GM21515 (cell line): ENCODE measurements around the gene ACSF2.
"Not testable (repeated sequence)": the region's sequence is repeated elsewhere in the genome, so short reads cannot be mapped to it uniquely, and the experiment has no call there.

ENCODE experiments used
- ATAC-seq: cut with Tn5 transposase; IDR thresholded peaks from one replicate; pipeline ENCODE4 v1.9.1; 2021; ENCODE audit not compliant: unreplicated experiment

ACSF2 gene

GRCh38 chr17:50406578-50406977 lies 19.4 kb upstream of the ACSF2 start:
- ATAC-seq: no peak

GRCh38 chr17:50407921-50408320 lies 18.1 kb upstream of the ACSF2 start:
- no peak for ATAC-seq

GRCh38 chr17:50412188-50412732 lies 13.8 kb upstream of the ACSF2 start:
- no peak for ATAC-seq

DNA sequence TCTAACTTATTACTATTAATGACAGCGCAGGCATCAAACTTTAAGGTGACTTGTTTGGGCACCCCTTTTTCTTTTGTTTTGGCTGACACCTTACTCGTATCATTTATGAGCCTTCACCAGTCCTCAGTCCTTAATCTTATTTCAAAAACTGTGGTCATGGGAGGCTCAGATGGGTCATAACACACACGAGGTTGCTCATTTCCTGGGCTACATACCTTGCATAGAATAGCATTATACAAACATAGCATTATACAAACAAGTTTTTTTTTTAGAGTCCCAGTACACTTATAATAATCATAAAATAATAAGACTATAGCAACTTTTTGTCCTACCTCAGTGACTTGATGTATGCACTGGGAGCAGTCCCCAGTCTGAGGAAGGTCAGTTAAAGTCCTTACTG lies 11.2 kb upstream of the ACSF2 start:
- no peak for ATAC-seq

GRCh38 chr17:50419577-50419976 lies 6.4 kb upstream of the ACSF2 start:
- not testable (repeated sequence) for ATAC-seq

DNA sequence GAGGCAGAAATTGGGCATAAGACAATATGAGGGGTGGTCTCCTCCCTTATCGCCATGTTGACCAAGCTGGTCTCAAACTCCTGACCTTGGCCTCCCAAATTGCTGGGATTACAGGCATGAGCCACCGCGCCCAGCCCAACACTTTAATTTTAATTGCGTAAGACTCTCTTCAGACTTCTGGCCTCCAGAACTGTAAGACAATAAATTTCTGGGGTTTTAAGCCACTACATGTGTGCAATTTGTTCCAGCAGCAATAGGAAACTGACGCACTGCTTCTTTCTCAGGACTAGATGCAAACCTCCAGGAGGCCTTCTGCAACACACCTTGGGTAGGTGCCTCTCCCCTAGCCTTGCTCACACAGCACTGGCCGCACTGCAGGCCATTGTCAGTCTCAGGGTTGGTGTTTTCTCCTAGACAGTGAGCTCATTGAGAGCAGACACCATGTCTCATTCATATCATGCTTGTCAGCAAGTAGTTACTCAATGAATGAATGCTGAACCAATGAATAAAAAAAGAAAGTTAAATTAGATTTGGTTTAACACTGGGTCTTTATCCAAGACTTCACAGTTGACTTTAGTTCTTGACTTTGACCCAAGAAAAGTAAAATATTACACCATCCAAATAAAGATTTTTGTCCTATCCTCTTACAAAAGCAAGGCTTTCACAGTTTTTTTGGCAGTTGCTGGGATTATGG lies 5.5 kb upstream of the ACSF2 start:
- ATAC-seq: no peak

GRCh38 chr17:50421308-50422051 lies 4.5 kb upstream of the ACSF2 start:
- ATAC-seq: no peak

- no peak for ATAC-seq
Measured at GRCh38 chr17:50422738-50423137, 3.3 kb upstream of the ACSF2 start.

DNA sequence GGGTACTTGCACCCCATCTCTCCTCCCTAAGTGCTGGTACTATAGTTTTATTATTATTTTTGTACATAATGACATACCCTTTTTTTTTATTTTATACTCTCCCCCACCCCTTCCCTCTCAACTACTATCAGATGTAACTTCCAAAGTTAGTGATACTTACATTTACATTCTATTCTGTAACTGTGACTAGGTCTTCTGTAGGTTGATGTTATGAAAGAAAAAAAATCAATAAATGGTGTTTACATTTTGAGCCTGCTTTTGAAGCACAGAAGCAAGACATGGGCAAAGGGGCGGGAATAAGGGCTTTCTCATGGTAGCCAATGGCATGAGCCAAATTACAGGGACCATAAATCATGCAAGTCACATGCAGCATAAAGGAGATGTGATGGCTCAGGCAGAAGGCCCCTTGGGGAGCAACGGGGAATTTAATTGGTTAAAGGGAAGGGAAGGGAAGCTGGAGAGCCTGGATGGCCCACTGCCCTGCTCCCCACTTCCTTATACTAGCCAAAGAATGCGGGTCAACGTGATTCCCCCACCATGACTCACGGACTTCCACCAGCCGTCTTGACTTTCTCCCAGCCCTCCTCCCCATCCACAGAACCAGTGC lies 2.4 kb upstream of the ACSF2 start:
- ATAC-seq: no peak

DNA sequence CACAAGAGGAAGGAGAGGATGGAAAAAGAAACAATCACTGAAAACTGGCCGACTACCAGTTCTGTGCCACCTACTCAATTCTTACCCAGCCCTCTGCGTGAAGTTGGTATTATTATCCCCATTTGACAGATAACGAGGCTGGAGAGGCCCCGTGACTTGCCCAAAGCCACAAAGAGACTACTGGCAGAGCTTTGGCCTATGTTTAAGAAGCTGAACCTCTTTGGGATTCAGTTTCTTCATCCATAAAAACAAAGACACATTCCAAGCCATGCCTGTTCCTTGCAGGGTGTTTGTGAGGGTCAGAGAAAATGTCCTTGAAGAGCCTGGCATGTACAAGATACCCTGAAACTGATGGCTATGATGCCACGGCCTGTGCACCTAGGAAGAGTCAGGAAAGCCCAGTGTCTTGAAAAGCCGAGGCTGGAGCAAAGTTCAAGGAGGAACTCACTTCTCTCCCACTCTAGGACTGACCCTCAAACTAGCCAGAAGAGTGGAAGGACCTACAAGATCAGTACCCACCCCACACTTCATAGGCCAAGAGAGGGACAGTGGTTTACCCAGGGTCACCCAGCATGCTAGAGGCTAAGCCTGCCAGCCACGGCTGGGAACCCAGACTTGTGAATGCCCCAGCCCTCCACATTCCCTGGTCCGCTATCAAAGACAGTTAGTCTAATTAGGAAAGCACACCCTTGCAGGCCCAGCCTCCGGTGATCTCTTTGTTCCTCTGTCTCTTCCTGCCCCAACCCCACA lies 1.6 kb upstream of the ACSF2 start:
- ATAC-seq: no peak

DNA sequence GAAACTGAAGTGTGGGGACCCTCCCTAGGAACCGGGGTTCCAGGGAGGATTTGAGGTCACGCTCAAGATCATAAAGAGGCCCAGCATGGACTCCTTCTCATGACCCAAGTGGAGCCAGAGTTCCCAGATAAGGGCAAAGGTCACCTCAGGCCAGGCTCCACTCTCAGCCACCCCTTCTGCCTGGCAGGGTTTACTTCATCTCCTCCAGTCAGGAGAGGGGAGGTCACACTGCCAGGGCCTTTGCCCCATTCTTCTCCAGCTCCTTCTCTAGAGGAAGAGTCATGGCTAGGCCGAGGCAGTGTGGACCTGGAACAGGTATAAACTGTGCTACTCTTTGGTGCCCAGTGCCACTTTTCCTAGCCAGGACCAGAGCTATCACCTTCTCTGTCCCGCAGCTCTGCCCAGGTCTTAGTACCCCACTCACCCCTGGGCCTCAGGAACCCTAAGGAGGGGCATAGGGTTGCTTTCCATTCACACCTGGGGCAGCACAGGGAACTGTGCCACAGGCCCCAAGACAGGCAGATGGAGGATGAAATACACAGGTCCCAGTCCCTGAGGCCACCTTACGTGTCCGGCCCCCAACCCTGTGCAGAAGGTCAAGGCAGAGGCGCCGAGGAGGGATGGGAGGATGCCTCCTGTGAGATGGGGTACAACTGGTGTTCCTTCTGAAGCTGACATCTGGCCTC lies 879 bp upstream of the ACSF2 start:
- no peak for ATAC-seq

DNA sequence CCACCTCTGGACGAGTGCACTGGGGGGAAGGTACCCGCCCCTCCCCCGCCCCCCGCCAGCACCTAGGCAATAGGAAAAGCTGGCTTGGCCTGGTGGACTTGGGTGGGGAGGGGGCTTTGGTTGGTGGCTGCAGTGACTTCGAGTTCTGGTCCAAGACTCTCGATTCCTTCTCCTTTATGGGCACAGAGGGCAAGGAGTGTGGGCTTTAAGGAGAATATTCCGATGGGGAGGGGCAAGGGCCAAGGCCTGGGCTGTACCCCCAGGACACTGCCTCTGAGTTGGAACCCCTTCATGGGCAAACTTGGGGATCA lies 409 bp downstream of the ACSF2 start:
- ATAC-seq: no peak

- peak; percentile 24 for ATAC-seq
Measured at GRCh38 chr17:50426814-50427787, 1.1 kb downstream of the ACSF2 start.

- not testable (repeated sequence) for ATAC-seq
Measured at GRCh38 chr17:50428126-50428525, 2.1 kb downstream of the ACSF2 start.

GRCh38 chr17:50428831-50429424 lies 2.9 kb downstream of the ACSF2 start:
- ATAC-seq: no peak

- ATAC-seq: no peak
Measured at GRCh38 chr17:50429793-50430192, 3.8 kb downstream of the ACSF2 start.

GRCh38 chr17:50430821-50431618 lies 5.0 kb downstream of the ACSF2 start:
- ATAC-seq: no peak

- ATAC-seq: no peak
Measured at GRCh38 chr17:50432125-50432762, 6.2 kb downstream of the ACSF2 start.
